Neural cell (in vitro differentiated cells): Measurements from ENCODE around the gene TCF12. TPM values are rescaled to one million over a fixed set of nuclear protein-coding genes. Genes with fewer than 3 reads are reported as not detected.

Experiments used
- H2AFZ ChIP-seq: fragments of 200-600, 300-800 bp; sonication (generic), shearing (Covaris generic); 2 replicates; pipeline ENCODE4 v1.6.0; 2014; ENCODE audit warnings: low read depth, mild to moderate bottlenecking, antibody characterized with exemption, low read length, moderate library complexity
- H3F3A ChIP-seq: fragments of 200-600 bp; shearing (Covaris generic); 2 replicates; pipeline ENCODE4 v1.6.1; 2016; ENCODE audit warnings: mild to moderate bottlenecking, moderate library complexity, mixed read lengths, antibody characterized with exemption, low read length; ENCODE audit not compliant: insufficient read depth, poor library complexity, severe bottlenecking
- H3K27ac ChIP-seq: fragments of 200-600, 300-800 bp; sonication (generic), shearing (Covaris generic); 2 replicates; pipeline ENCODE4 v1.5.1; 2014; ENCODE audit warnings: mild to moderate bottlenecking, low read length, moderate library complexity
- H3K27me3 ChIP-seq: fragments of 300-800, 200-600 bp; sonication (generic), shearing (Covaris generic); 2 replicates; pipeline ENCODE4 v1.6.0; 2014; ENCODE audit warnings: mild to moderate bottlenecking, low read depth, low read length, moderate library complexity; ENCODE audit not compliant: insufficient read depth
- H3K36me3 ChIP-seq: fragments of 300-800, 200-600 bp; sonication (generic), shearing (Covaris generic); 2 replicates; pipeline ENCODE4 v1.5.1; 2014; ENCODE audit warnings: mild to moderate bottlenecking, antibody characterized with exemption, low read length, moderate library complexity; ENCODE audit not compliant: insufficient read depth
- H3K4me2 ChIP-seq: fragments of 300-800, 200-600 bp; sonication (generic), shearing (Covaris generic); 2 replicates; pipeline ENCODE4 v1.6.0; 2014; ENCODE audit warnings: mild to moderate bottlenecking, low read length
- H3K4me3 ChIP-seq: fragments of 300-800, 200-600 bp; sonication (generic), shearing (Covaris generic); 2 replicates; pipeline ENCODE4 v1.5.1; 2014; ENCODE audit warnings: mild to moderate bottlenecking, low read length, moderate library complexity
- H3K79me2 ChIP-seq: fragments of 200-600 bp; shearing (Covaris generic); replicated peaks from 2 replicates; pipeline ENCODE4 v1.6.0; 2014; ENCODE audit warnings: mild to moderate bottlenecking, low read length, moderate library complexity; ENCODE audit not compliant: insufficient read depth
- H3K9ac ChIP-seq: fragments of 300-800, 200-600 bp; sonication (generic), shearing (Covaris generic); 2 replicates; pipeline ENCODE4 v1.6.1; 2016; ENCODE audit warnings: mild to moderate bottlenecking, low read length, mixed read lengths
- H3K9me2 ChIP-seq: fragments of 200-600 bp; shearing (Covaris generic); 2 replicates; pipeline ENCODE4 v1.6.1; 2016; ENCODE audit warnings: mild to moderate bottlenecking, low read length, mixed read lengths; ENCODE audit not compliant: insufficient read depth
- H3K9me3 ChIP-seq: fragments of 200-600, 300-800 bp; sonication (generic), shearing (Covaris generic); 2 replicates; pipeline ENCODE4 v1.6.1; 2016; ENCODE audit warnings: mild to moderate bottlenecking, mixed run types, low read length, moderate library complexity, mixed read lengths
- H4K20me1 ChIP-seq: fragments of 200-600 bp; shearing (Covaris generic); 2 replicates; pipeline ENCODE4 v1.6.1; 2016; ENCODE audit warnings: mild to moderate bottlenecking, mixed run types; ENCODE audit not compliant: insufficient read depth
- CTCF ChIP-seq: fragments of 450-650 bp; IDR thresholded peaks from 2 replicates; pipeline ENCODE4 v1.5.1; 2014; ENCODE audit warnings: antibody characterized with exemption, mild to moderate bottlenecking, moderate library complexity; ENCODE audit not compliant: poor library complexity, severe bottlenecking
- EP300 ChIP-seq: fragments of 450-650 bp; conservative IDR thresholded peaks from 2 replicates; pipeline ENCODE4 v1.6.1; 2014; ENCODE audit warnings: antibody characterized with exemption, mild to moderate bottlenecking, moderate library complexity; ENCODE audit not compliant: poor library complexity, severe bottlenecking
- EZH2 ChIP-seq: fragments of 200-600, 300-800 bp; shearing (Covaris generic), sonication (generic); IDR thresholded peaks from 2 replicates; pipeline ENCODE4 v1.6.1; 2014; ENCODE audit warnings: antibody characterized with exemption, low read length, borderline replicate concordance, mild to moderate bottlenecking; ENCODE audit not compliant: insufficient read depth, poor library complexity, severe bottlenecking
- MXI1 ChIP-seq: fragments of 450-650 bp; conservative IDR thresholded peaks from 2 replicates; pipeline ENCODE4 v1.6.1; 2014; ENCODE audit warnings: antibody characterized with exemption, mild to moderate bottlenecking; ENCODE audit not compliant: poor library complexity, severe bottlenecking
- POLR2AphosphoS5 ChIP-seq: IDR thresholded peaks from 2 replicates; pipeline ENCODE4 v1.6.1; 2012
- RAD21 ChIP-seq: fragments of 450-650 bp; conservative IDR thresholded peaks from 2 replicates; pipeline ENCODE4 v1.6.1; 2014; ENCODE audit warnings: antibody characterized with exemption, mild to moderate bottlenecking, moderate library complexity
- REST ChIP-seq: IDR thresholded peaks from 2 replicates; pipeline ENCODE4 v1.6.1; 2012; ENCODE audit warnings: borderline replicate concordance
- SMC3 ChIP-seq: fragments of 450-650 bp; conservative IDR thresholded peaks from 2 replicates; pipeline ENCODE4 v1.6.1; 2014; ENCODE audit warnings: antibody characterized with exemption, mild to moderate bottlenecking, moderate library complexity; ENCODE audit not compliant: poor library complexity
- TAF1 ChIP-seq: IDR thresholded peaks from 2 replicates; pipeline ENCODE4 v1.6.1; 2012; ENCODE audit warnings: low read depth
- polyA plus RNA-seq: library from polyadenylated mRNA; depleted of rRNA; stranded (reverse); fragments of >200 nt; gene quantifications from 2 replicates; pipeline ENCODE4 v1.2.3, GENCODE V29; 2014

Gene TCF12
- polyA plus RNA-seq, 1 donor from 2014 or later: 52.7 TPM

GRCh38 chr15:57319226-57319918 is 400.9 kb downstream of the TCF12 start:
- Histone ChIP-seq H2AFZ (no peak overlapping the region), H3K4me2 (no peak overlapping the region), H3K4me3 (no peak overlapping the region), H3K9ac (no peak overlapping the region), H3K9me2 (no peaks in the 10 kb centered on the region), H3K27ac (no peak overlapping the region), H3K36me3 (no peaks in the 10 kb centered on the region), H3F3A (no peaks in the 10 kb centered on the region), H3K9me3 (no peaks in the 10 kb centered on the region), H3K79me2 (no peaks in the 10 kb centered on the region), H3K27me3 (no peaks in the 10 kb centered on the region), H4K20me1 (no peaks in the 10 kb centered on the region)
- TF ChIP-seq POLR2AphosphoS5: no peak

GRCh38 chr15:57319919-57320560 is 401.6 kb downstream of the TCF12 start:
- Histone ChIP-seq H3F3A (no peaks in the 10 kb centered on the region), H3K27me3 (no peaks in the 10 kb centered on the region), H4K20me1 (no peaks in the 10 kb centered on the region), H3K36me3 (no peaks in the 10 kb centered on the region), H3K9me3 (no peaks in the 10 kb centered on the region), H3K79me2 (no peaks in the 10 kb centered on the region), H3K4me3 (no peak overlapping the region), H3K9me2 (no peaks in the 10 kb centered on the region), H3K27ac (no peak overlapping the region), H3K4me2 (no peak overlapping the region), H2AFZ (no peak overlapping the region), H3K9ac (no peak overlapping the region)
- TF ChIP-seq RAD21 (no peak), SMC3 (no peak), EP300 (no peak), REST (no peak), MXI1 (no peak), TAF1 (no peak), CTCF (no peak), POLR2AphosphoS5 (no peak), EZH2 (no peak)
